Muscle of arm (tissue), 14 donors: ENCODE data around the gene KRT84. TPM values are rescaled to one million over a fixed set of nuclear protein-coding genes. Genes with fewer than 3 reads are reported as not detected.

Experiments
- DNase-seq: peaks from one replicate; pipeline ENCODE4 v3.0.0-alpha.2; 2013
- long read RNA-seq, 11 donors: transcript quantifications; one replicate each; lab custom pipeline, GENCODE V29; 2026
- polyA plus RNA-seq, 12 donors: library from polyadenylated mRNA; unstranded; fragments of 120-200 nt; gene quantifications; one replicate each; pipeline ENCODE4 v1.2.1, GENCODE V29; 2013; ENCODE audit not compliant: insufficient read length in 12 of 12

The KRT84 gene
- polyA plus RNA-seq = under 1 TPM in 1 of 12 donors, not detected in 11; 0.11 TPM
- long read RNA-seq, donor 1 = 0 reads
- long read RNA-seq, donor 2 = 0 reads
- long read RNA-seq, donor 3 = 0 reads
- long read RNA-seq, donor 4 = 0 reads
- long read RNA-seq, donor 5 = 0 reads
- long read RNA-seq, donor 6 = 0 reads
- long read RNA-seq, donor 7 = 0 reads
- long read RNA-seq, donor 8 = 0 reads
- long read RNA-seq, donor 9 = 0 reads
- long read RNA-seq, donor 10 = 0 reads
- long read RNA-seq, donor 11 = 0 reads

DNA sequence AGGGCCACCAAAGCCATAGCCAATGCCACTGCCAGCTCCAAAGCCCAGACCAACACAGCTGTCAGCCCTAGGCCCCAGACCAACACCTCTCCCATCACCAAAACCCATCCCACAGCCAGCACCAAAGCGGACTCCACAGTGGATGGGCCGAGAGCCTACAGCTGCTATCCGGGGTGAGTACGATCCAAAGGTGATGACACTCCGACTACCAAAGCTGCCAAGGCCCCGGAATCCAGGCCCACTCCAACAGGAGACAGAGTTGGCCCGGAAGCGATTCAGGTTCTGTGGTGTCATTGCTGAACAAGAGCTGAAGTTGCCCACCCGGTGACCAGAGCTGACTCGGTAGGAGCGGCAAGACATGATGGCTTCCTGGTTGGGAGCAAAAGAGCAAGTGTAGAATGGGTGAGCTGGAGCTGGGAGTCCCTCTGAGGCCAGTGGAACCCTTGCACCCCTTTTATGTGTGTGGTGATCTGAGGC is at the start of gene KRT84:
Gene KRT84 (minus strand): TSS at position 427 of the 477 bp plus-strand sequence. CDS start 67 bp downstream, at position 360.
- no peak for DNase-seq

DNA sequence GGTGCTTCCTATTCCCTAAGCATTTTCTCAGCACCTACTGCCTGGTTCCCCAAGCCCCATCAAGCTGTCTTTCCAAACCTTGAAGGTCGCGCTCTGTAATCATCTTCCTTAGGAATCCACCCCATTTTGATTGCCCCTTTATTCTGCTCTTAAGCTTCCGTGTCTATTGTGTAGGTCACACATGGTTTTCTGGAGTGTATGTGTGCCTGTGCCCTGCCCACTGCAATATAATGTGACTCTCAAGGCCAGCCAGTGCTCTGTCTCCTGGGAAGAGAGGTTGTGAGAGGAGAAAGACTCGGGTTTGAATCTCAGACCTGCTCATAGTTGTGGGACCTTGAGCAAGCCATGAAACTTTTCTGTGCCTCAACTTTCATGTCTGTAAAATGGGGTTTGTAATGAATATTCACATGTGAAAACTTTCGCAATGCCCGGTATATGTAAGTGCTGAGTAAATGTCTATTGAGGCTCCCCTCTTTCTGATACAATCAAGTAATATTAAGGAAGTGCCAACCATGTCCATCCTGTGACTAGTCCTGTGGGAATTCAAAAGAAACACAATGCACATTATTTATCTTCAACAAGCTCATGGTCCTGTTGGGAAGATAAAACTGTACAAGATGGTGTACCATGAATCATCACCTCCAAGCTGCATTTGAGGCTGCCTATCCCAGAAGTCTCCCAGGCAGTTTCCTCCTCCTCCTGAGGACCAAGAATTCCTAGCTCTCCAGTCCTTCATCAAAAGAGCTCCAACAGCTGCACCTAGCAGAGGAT is 49.5 kb upstream of the KRT84 start:
- DNase-seq = no peak

DNA sequence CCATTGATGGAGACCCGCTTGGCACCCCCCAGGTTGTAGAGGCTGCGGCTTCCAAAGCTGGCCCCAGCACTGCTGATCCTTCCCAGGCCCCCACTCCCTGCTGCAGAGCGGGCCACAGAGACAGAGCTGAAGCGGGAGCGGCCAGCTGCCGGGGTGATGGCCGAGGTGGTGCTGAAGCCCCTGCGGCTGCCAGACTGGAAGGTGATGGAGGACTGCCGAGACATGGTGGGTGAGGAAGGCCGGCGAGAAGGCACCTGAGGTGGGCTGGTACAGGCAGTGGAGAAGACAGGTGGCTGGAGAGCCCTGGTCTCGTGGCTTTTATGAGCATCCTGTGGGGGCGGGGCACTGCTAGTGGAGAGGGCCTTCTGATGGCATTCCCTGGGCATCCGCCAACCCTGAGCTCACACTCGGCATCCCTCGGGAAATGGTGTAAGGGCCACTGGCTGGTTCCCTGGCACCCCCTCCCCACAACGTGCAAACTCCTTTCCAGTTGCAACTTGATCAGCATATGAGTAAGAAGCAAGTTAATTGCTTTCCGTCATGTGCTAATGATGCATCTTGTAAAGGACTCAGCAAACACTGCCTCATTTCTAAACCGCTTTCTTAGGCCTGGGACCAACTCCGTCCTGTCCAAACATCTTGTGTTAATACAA is 48.8 kb upstream of the KRT84 start, which contains the start of gene KRT75:
Gene KRT75 (minus strand): TSS at position 291 of the 653 bp plus-strand sequence. CDS start 67 bp downstream, at position 224.
- no peak for DNase-seq

- DNase-seq = no peak
Measured at GRCh38 chr12:52433501-52434080, 48.1 kb upstream of the KRT84 start.

GRCh38 chr12:52432559-52433207 is 47.2 kb upstream of the KRT84 start:
- no peak for DNase-seq

- DNase-seq = no peak
Measured at GRCh38 chr12:52428121-52428520, 42.7 kb upstream of the KRT84 start.

DNA sequence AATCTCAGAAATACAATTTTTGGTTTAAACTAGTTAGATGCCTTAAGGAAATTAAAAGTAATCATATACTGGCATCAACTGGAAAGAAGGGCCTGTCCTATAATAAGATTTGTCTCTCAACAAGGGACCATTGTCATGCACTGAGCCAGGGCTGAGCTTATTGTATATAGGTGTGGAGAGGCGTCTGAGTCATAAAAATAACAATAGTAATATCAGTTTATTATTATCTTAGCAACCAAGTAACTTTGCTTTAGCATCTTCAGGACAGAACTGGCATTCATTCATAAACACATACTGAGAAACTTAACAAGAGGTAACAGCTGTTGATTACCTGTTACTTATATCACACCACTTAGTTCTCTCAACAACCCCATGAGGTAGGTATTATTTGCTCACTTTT is 41.6 kb upstream of the KRT84 start:
- no peak for DNase-seq

- DNase-seq = no peak
Measured at GRCh38 chr12:52426034-52426433, 40.6 kb upstream of the KRT84 start.

DNA sequence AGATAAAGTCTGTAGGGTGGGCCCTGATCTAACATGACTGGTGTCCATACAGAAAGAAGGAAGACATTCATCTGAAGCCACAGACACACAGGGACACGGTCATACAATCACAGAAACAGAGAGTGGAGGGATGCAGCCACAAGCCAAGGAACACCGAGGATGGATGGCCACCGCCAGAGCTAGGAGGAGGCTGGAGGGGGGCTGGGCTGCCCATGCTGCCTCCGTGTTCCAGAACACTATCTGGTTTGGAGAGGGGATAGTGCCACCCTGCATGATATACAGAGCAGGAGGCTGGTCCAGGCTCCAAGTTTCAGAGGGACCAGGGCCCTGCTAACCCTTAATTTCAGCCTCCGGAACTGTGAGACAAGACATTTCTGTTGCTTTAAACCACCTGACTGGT is 40.0 kb upstream of the KRT84 start:
- no peak for DNase-seq

GRCh38 chr12:52423661-52424500 is 38.4 kb upstream of the KRT84 start:
- DNase-seq = no peak

DNA sequence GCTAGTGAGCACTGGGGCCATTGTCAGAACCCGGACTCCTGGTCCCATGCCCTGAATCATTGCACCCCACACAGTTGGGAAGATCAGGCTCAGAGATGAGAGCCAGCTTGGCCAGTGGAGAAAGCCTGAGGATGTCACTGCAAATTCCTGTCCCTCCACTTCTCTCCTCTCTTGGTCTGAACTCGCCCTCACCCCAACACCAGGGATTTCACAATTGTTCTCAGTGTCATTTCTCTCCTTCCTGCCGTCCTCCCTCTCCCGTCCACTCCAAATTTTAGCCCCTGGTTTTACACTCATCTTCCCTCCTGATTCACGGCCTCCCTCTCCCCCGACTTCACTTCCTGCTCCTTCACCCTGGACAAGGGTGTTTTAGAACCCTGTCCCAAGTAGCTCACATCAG is 37.6 kb upstream of the KRT84 start:
- no peak for DNase-seq

DNA sequence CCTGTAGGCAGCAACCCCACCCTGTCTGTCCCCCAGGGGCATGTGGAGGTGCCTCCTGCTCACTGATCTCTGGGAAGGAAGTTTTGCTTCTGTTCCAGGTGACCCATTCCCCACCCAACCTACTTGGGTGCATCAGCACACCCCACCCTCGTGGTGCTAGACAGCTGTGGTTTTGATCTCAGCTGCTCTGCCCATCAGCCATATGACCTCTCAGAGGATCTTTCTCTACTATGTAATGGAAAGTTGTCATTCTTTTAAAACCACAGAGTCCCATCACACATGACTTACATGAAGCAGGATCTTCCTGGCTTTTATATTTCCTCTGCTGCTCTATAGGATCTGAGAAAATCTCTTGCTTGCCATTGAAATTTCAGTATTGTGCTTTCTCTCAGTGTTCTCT is 34.2 kb upstream of the KRT84 start:
- DNase-seq = no peak

- no peak for DNase-seq
Measured at GRCh38 chr12:52418576-52419110, 33.2 kb upstream of the KRT84 start.

- DNase-seq = no peak
Measured at GRCh38 chr12:52417740-52418139, 32.3 kb upstream of the KRT84 start.

DNA sequence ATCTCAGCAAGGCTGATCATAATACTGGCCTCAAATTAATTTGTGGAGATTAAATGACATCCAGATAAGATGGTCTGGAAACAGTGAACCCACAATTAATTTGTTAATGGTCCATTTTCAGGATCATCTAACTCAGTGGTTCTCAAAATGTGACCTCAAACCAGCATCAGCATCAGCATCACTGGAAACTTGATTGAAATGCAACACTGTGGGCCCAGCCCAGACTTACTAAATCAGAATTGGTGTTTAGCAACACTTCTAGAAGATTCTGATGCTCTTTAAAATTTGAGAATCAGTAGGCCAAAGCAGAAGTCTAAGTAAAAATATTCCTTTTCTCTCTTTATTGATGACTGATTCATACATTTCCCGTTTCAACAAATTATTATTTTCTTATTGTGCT is 31.3 kb upstream of the KRT84 start:
- DNase-seq = no peak

DNA sequence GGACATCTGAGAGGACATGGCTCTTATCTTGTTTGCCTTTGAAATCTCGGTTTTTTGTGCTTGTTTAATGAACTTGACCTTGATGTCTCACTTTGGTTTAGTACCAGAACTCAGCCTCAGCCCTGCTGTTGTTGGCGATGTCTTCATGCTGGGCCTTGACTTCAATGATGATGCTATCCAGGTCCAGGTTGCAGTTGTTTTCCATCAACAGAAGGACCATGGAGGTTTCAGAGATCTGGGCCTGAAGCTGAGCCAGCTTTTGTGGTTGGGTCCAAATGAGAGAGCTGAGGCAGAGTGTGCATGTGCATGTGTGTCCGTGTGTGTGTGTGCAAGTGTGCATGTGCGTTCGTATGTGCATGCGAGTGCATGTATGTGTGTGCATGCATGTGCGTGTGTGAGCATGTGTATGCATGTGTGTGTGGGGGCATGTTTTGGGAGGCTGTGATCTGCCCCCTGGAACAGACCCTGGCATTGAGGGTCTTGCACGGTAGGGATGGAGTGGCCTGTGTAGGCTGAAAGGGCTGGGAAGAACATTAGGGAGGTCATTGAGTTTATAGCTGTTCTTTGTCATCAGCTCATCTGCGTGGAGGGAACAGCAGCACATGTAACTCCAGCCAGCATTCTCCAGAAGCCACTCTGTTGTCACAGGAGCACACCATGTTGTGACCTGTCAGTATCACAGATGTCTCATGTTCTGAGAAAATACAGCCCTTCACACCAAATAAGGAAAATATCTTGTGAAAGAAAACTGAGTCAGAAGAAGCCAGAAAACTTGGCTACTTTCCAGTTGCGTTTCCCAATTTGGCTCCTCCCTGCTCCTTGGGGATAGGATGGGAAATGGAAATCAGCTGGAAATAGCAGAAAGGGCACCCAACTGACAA is 30.7 kb upstream of the KRT84 start:
- DNase-seq = peak; percentile 25

DNA sequence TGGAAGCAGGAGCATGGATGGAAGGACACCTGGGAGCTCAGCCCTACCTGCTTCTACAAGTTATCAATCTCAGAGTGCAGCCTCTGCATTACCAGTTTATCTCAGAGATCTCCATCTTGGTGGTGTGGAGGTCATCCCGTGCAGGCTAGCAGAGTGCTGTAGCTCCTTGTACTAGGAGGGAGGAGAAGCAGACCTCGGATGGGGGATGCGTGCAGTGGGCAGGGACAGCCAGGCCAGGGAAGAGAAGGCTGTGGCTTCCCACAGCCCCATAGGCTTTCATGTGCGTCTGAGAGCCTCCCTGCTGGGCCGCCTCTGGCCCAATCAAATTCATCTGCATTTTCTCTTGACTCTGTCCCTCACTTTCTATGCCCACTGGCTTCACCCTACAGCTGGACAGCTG is 29.5 kb upstream of the KRT84 start:
- no peak for DNase-seq

GRCh38 chr12:52413782-52414345 is 28.4 kb upstream of the KRT84 start:
- no peak for DNase-seq

DNA sequence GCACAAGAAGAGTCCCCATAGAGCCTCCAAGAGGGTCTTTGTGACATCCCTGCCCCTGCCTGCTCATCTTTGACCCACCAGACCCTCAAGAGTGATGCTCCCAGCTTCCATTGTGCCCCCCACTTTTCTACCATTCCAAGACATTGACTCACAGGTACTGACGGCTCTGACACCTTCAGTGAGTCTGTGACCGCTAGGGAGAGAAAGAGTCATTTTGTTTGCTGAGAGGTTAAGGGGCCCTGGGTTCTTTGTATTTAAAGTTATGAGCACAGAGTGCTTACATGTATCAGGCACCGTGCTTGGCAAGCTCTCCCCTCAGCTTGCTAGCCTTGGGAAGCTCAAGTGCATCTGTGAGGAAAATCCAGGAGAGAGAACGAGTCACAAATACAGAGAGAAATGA is 27.8 kb upstream of the KRT84 start:
- no peak for DNase-seq
